H1 (cell line): Measurements from ENCODE around the gene CD300LF. TPM values are rescaled to one million over a fixed set of nuclear protein-coding genes. Genes with fewer than 3 reads are reported as not detected.

Experiments used
- CTCF ChIA-PET: fragments of 300-600 bp; sonication (Branson Sonifier 250); formaldehyde crosslinking; loops from one replicate; lab custom pipeline; 2021; ENCODE audit not compliant: partially characterized antibody; lab: Charles Lee
- POLR2A ChIA-PET: fragments of 300-600 bp; sonication (Branson Sonifier 250); formaldehyde crosslinking; loops from one replicate; lab custom pipeline; 2021; ENCODE audit warnings: inconsistent platforms; ENCODE audit not compliant: partially characterized antibody; lab: Charles Lee
- DNase-seq, 2 experiments: peaks; one replicate each; pipeline versions ENCODE4 v3.0.0 to v3.0.0-alpha.2; 2010 to 2022; ENCODE audit warnings: low spot score in 2 of 2, low read depth in 1 of 2, mixed read lengths in 1 of 2
- FAIRE-seq: peaks from 2 replicates; lab custom pipeline; 2011; peaks lifted over from hg19 to GRCh38; lab: Jason Lieb, UNC
- H2AFZ ChIP-seq: 2 replicates; pipeline ENCODE4 v1.8.1; 2012; ENCODE audit warnings: low read length, inconsistent platforms
- H2AK5ac ChIP-seq: 2 replicates; pipeline ENCODE4 v1.6.1; 2013; ENCODE audit warnings: low read depth, low read length
- H2BK120ac ChIP-seq: replicated peaks from 2 replicates; pipeline ENCODE3; 2013; ENCODE audit warnings: low read depth, low read length, inconsistent platforms
- H2BK12ac ChIP-seq: 2 replicates; pipeline ENCODE4 v1.6.1; 2013; ENCODE audit warnings: low read depth, low read length
- H2BK15ac ChIP-seq: 2 replicates; pipeline ENCODE4 v1.6.1; 2013; ENCODE audit warnings: low read length
- H2BK20ac ChIP-seq: 2 replicates; pipeline ENCODE4 v1.6.1; 2013; ENCODE audit warnings: low read length
- H2BK5ac ChIP-seq: 2 replicates; pipeline ENCODE4 v1.6.1; 2013; ENCODE audit warnings: low read depth, low read length
- H3K14ac ChIP-seq: 2 replicates; pipeline ENCODE4 v1.6.1; 2013; ENCODE audit warnings: inconsistent platforms; ENCODE audit not compliant: insufficient read length
- H3K18ac ChIP-seq: 2 replicates; pipeline ENCODE4 v1.6.1; 2013; ENCODE audit warnings: low read length; ENCODE audit errors: extremely low read depth
- H3K23ac ChIP-seq: 2 replicates; pipeline ENCODE4 v1.6.1; 2013; ENCODE audit warnings: inconsistent platforms; ENCODE audit not compliant: insufficient read length
- H3K23me2 ChIP-seq: 2 replicates; pipeline ENCODE4 v1.6.1; 2013; ENCODE audit warnings: low read depth, low read length
- H3K27ac ChIP-seq: 2 replicates; pipeline ENCODE4 v1.6.1; 2011; ENCODE audit warnings: low read depth, low read length, inconsistent platforms
- H3K27me3 ChIP-seq, 4 experiments: replicated peaks in 1 of 4; 1 replicate in 1 of 4; 2 replicates in 3 of 4; pipeline versions ENCODE4 v1.6.1 to v1.8.1; 2011 to 2013; ENCODE audit warnings: low read length in 3 of 4, mild to moderate bottlenecking in 3 of 4, inconsistent platforms in 2 of 4, mixed read lengths in 2 of 4, moderate library complexity in 1 of 4; ENCODE audit not compliant: control insufficient read depth in 3 of 4, insufficient read depth in 3 of 4; ENCODE audit errors: extremely low read depth in 1 of 4
- H3K36me3 ChIP-seq, 4 experiments: 2 replicates each; pipeline versions ENCODE4 v1.6.1 to v1.8.1; 2011 to 2013; ENCODE audit warnings: mild to moderate bottlenecking in 4 of 4, low read length in 3 of 4, moderate library complexity in 2 of 4, control low read depth in 1 of 4, inconsistent platforms in 1 of 4; ENCODE audit not compliant: insufficient read depth in 4 of 4, control insufficient read depth in 2 of 4
- H3K4ac ChIP-seq: replicated peaks from 2 replicates; pipeline ENCODE3; 2013; ENCODE audit warnings: low read length, low read depth, mixed read lengths, inconsistent platforms; ENCODE audit not compliant: insufficient read length
- H3K4me1 ChIP-seq, 4 experiments: replicated peaks in 1 of 4; 1 replicate in 1 of 4; 2 replicates in 3 of 4; pipeline versions ENCODE4 v1.6.1 to v1.8.1; 2011 to 2013; ENCODE audit warnings: low read length in 3 of 4, inconsistent platforms in 2 of 4, mixed read lengths in 1 of 4; ENCODE audit not compliant: insufficient read depth in 4 of 4, control insufficient read depth in 3 of 4
- H3K4me2 ChIP-seq, 2 experiments: 2 replicates each; pipeline versions ENCODE4 v1.6.1 to v1.8.1; 2011 to 2013; ENCODE audit warnings: low read depth in 2 of 2, low read length in 2 of 2, control low read depth in 1 of 2, inconsistent platforms in 1 of 2, mild to moderate bottlenecking in 1 of 2; ENCODE audit not compliant: insufficient read depth in 1 of 2
- H3K4me3 ChIP-seq, 4 experiments: fragments of 200-600, 300-600 bp in 1 of 4; sonication (generic), shearing (Covaris generic), sonication (Bioruptor Twin) in 1 of 4; 2 replicates each; pipeline versions ENCODE4 v1.5.1 to v1.8.1; 2011 to 2016; ENCODE audit warnings: low read length in 4 of 4, low read depth in 3 of 4, control low read depth in 2 of 4, inconsistent platforms in 2 of 4, mild to moderate bottlenecking in 2 of 4, mixed read lengths in 1 of 4, moderate library complexity in 1 of 4; ENCODE audit not compliant: insufficient read depth in 2 of 4; ENCODE audit errors: extremely low read depth in 1 of 4
- H3K56ac ChIP-seq: replicated peaks from 2 replicates; pipeline ENCODE3; 2013; ENCODE audit warnings: low read depth, mild to moderate bottlenecking, mixed read lengths, low read length, inconsistent platforms; ENCODE audit not compliant: insufficient read length
- H3K79me1 ChIP-seq: 2 replicates; pipeline ENCODE4 v1.6.1; 2013; ENCODE audit warnings: low read depth, low read length, control low read depth
- H3K79me2 ChIP-seq, 2 experiments: 2 replicates each; pipeline versions ENCODE4 v1.6.1 to v1.8.1; 2012 to 2013; ENCODE audit warnings: low read length in 2 of 2, mild to moderate bottlenecking in 2 of 2, inconsistent platforms in 1 of 2; ENCODE audit not compliant: insufficient read depth in 2 of 2, control insufficient read depth in 1 of 2
- H3K9ac ChIP-seq, 4 experiments: replicated peaks in 1 of 4; 1 replicate in 1 of 4; 2 replicates in 3 of 4; pipeline versions ENCODE4 v1.6.1 to v1.8.1; 2011 to 2013; ENCODE audit warnings: low read depth in 3 of 4, low read length in 3 of 4, control low read depth in 2 of 4, mild to moderate bottlenecking in 2 of 4, moderate library complexity in 2 of 4, inconsistent platforms in 1 of 4; ENCODE audit errors: extremely low read depth in 1 of 4
- H3K9me3 ChIP-seq, 2 experiments: 2 replicates each; pipeline versions ENCODE4 v1.6.1 to v1.8.1; 2012 to 2013; ENCODE audit warnings: mild to moderate bottlenecking in 2 of 2, moderate library complexity in 2 of 2, control low read depth in 1 of 2, inconsistent platforms in 1 of 2, low read depth in 1 of 2, low read length in 1 of 2, mixed read lengths in 1 of 2; ENCODE audit not compliant: insufficient read depth in 2 of 2
- H4K20me1 ChIP-seq, 2 experiments: replicated peaks in 1 of 2; 2 replicates each; pipeline versions ENCODE3 to v1.8.1; 2011 to 2013; ENCODE audit warnings: inconsistent platforms in 2 of 2, low read length in 2 of 2, mild to moderate bottlenecking in 1 of 2; ENCODE audit not compliant: insufficient read depth in 2 of 2, control insufficient read depth in 1 of 2
- H4K5ac ChIP-seq: 2 replicates; pipeline ENCODE4 v1.6.1; 2013; ENCODE audit warnings: low read length, low read depth, mixed read lengths, inconsistent platforms; ENCODE audit not compliant: insufficient read length
- H4K8ac ChIP-seq: 2 replicates; pipeline ENCODE4 v1.8.0; 2013; ENCODE audit warnings: mild to moderate bottlenecking, moderate library complexity, low read length, inconsistent platforms; ENCODE audit not compliant: insufficient read depth; ENCODE audit errors: extremely low read depth
- H4K91ac ChIP-seq: replicated peaks from 2 replicates; pipeline ENCODE3; 2013; ENCODE audit warnings: low read length, mixed read lengths, inconsistent platforms; ENCODE audit not compliant: insufficient read length
- ASH2L ChIP-seq: fragments of 200-600, 300-600 bp; sonication (generic); IDR thresholded peaks from one replicate; pipeline ENCODE4 v1.7.1; 2017; ENCODE audit warnings: low read length
- BCL11A ChIP-seq, 2 experiments: IDR thresholded peaks; one replicate each; pipeline ENCODE4 v1.6.1; 2011; ENCODE audit warnings: low read depth in 2 of 2, low read length in 2 of 2, mild to moderate bottlenecking in 2 of 2
- CHD2 ChIP-seq: IDR thresholded peaks from 2 replicates; pipeline ENCODE4 v1.6.1; 2012; ENCODE audit warnings: low read length, improper control_type of control experiment
- EGR1 ChIP-seq: IDR thresholded peaks from 2 replicates; pipeline ENCODE4 v1.6.1; 2011; ENCODE audit warnings: low read depth, low read length, borderline replicate concordance
- HDAC6 ChIP-seq: IDR thresholded peaks from one replicate; pipeline ENCODE4 v1.7.1; 2012; ENCODE audit warnings: low read depth, mild to moderate bottlenecking, inconsistent platforms, low read length, moderate library complexity
- MAFK ChIP-seq: IDR thresholded peaks from 2 replicates; pipeline ENCODE4 v1.6.1; 2012; ENCODE audit warnings: low read depth, mild to moderate bottlenecking, improper control_type of control experiment, low read length
- PHF8 ChIP-seq: fragments of 200-600 bp; sonication (generic); conservative IDR thresholded peaks from 2 replicates; pipeline ENCODE4 v1.7.1; 2012; ENCODE audit warnings: low read depth, mild to moderate bottlenecking, inconsistent platforms, low read length, moderate library complexity
- RFX5 ChIP-seq: IDR thresholded peaks from 2 replicates; pipeline ENCODE4 v1.6.1; 2011; ENCODE audit warnings: low read depth, low read length, improper control_type of control experiment, borderline replicate concordance
- SIRT6 ChIP-seq: IDR thresholded peaks from one replicate; pipeline ENCODE4 v1.7.1; 2012; ENCODE audit warnings: low read length, inconsistent platforms
- SIX5 ChIP-seq: IDR thresholded peaks from 2 replicates; pipeline ENCODE4 v1.6.1; 2011; ENCODE audit warnings: mild to moderate bottlenecking, low read depth, low read length
- SP1 ChIP-seq: IDR thresholded peaks from 2 replicates; pipeline ENCODE4 v1.6.1; 2011; ENCODE audit warnings: low read depth, low read length
- SP2 ChIP-seq: IDR thresholded peaks from 2 replicates; pipeline ENCODE4 v1.6.1; 2012; ENCODE audit warnings: mild to moderate bottlenecking, low read length, inconsistent platforms
- TAF1 ChIP-seq: IDR thresholded peaks from 2 replicates; pipeline ENCODE4 v1.6.1; 2011; ENCODE audit warnings: mild to moderate bottlenecking, low read depth, low read length
- TCF12 ChIP-seq: IDR thresholded peaks from 2 replicates; pipeline ENCODE4 v1.6.1; 2011; ENCODE audit warnings: low read depth, mild to moderate bottlenecking, low read length
- YY1 ChIP-seq: IDR thresholded peaks from 2 replicates; pipeline ENCODE4 v1.6.1; 2011; ENCODE audit warnings: low read depth, mild to moderate bottlenecking, low read length
- WGBS, 2 experiments: shearing (Covaris generic) in 1 of 2; methylation state at CpG; one replicate each; pipeline versions ENCODE4 v1.1.6 to v1.1.7; 2013 to 2015; ENCODE audit warnings: low lambda C conversion rate in 2 of 2, mixed read lengths in 2 of 2, inconsistent platforms in 1 of 2, low coverage in 1 of 2, missing lambda C conversion rate in 1 of 2; ENCODE audit not compliant: insufficient replicate concordance in 2 of 2, insufficient coverage in 1 of 2, insufficient read length in 1 of 2; ENCODE audit errors: extremely low coverage in 1 of 2, missing lambda C conversion rate in 1 of 2; 5-methylcytosine and 5-hydroxymethylcytosine counted together
- polyA plus RNA-seq, 7 experiments: library from polyadenylated mRNA; depleted of rRNA in 3 of 7; stranded (reverse) in 5 of 7; unstranded in 2 of 7; fragments of >200 nt in 5 of 7; fragments of 200-250 nt in 2 of 7; gene quantifications; 1 replicate in 5 of 7; 2 replicates in 1 of 7; 4 replicates in 1 of 7; pipeline versions ENCODE4 v1.2.1 to v1.2.3, GENCODE V29; 2011 to 2013; ENCODE audit warnings: missing spikeins in 2 of 7, mixed read lengths in 2 of 7
- total RNA-seq: library from RNA; stranded (reverse); fragmentation: NEBNext Ultra II Directional; extraction: Animal tissue kit (Norgen Biotek cat#: 25700); gene quantifications from 2 replicates; pipeline ENCODE4 v1.2.1, GENCODE V29; 2021

The CD300LF gene
- total and polyA plus RNA-seq, 2 of the 8 experiments (the other 6 are each of a cell fraction or from before 2014, with no cell fraction given): not detected

GRCh38 chr17:74686761-74687160 is 26.0 kb downstream of the CD300LF start:
- H3K18ac ChIP-seq: no peak overlapping the region
- ChIA-PET POLR2A (interaction anchor here (0.7 kb wide), 1 partner anchor 51 kb away, joined by 3 read pairs; no protein-coding TSS in a partner anchor), CTCF (interaction anchor here (0.6 to 3.8 kb wide), 14 partner anchors 9 to 130 kb away, joined by 3 to 12 read pairs (median 4); partner anchors contain the start of gene RAB37)
- 73% methylated on average over 5 of the region's 5 CpGs; no CpG with 5 or more reads in 1 of the 2 experiments for WGBS, 2 experiments
- H2AK5ac ChIP-seq: no peak overlapping the region
- H3K9me3 ChIP-seq: no peaks in the 10 kb centered on the region
- no peak overlapping the region for H4K91ac ChIP-seq
- H3K23ac ChIP-seq: no peak overlapping the region
- no peak overlapping the region for H3K4me2 ChIP-seq
- no peak overlapping the region for H2BK12ac ChIP-seq
- no peak overlapping the region for H3K9ac ChIP-seq
- H2BK20ac ChIP-seq: no peak overlapping the region
- no peak overlapping the region for H3K4me3 ChIP-seq
- TF ChIP-seq SP1 (no peak), BCL11A (IDR thresholded peaks at IDR 0.05; ENCODE audit: low read depth in 2 of 2, low read length in 2 of 2) (no peak), PHF8 (no peak), MAFK (no peak), EGR1 (no peak), SIX5 (no peak), ASH2L (no peak), SIRT6 (no peak), RFX5 (no peak), HDAC6 (no peak), YY1 (no peak), TAF1 (no peak), SP2 (no peak), CHD2 (no peak), TCF12 (no peak)
- H3K79me1 ChIP-seq: no peaks in the 10 kb centered on the region
- H3K56ac ChIP-seq: no peak overlapping the region
- H3K14ac ChIP-seq: no peak overlapping the region
- H3K4ac ChIP-seq: no peak overlapping the region
- no peak overlapping the region for H2AFZ ChIP-seq
- peaks cover 0 to under 1% (median 0%) of the 10 kb centered on the region in 4 experiments; a peak in 1 of 7 replicates for H3K27me3 ChIP-seq
- no peak overlapping the region for H4K8ac ChIP-seq
- FAIRE-seq: no peak
- no peaks in the 10 kb centered on the region for H3K23me2 ChIP-seq
- no peak overlapping the region for H4K5ac ChIP-seq
- no peak overlapping the region for H2BK120ac ChIP-seq
- H3K4me1 ChIP-seq: no peaks in the 10 kb centered on the region
- H3K79me2 ChIP-seq: no peaks in the 10 kb centered on the region
- no peak overlapping the region for H3K27ac ChIP-seq
- DNase-seq: no peak
- H3K36me3 ChIP-seq: no peaks in the 10 kb centered on the region
- H2BK15ac ChIP-seq: no peak overlapping the region
- H4K20me1 ChIP-seq: no peaks in the 10 kb centered on the region
- no peak overlapping the region for H2BK5ac ChIP-seq
